ENCODE measurements around the gene RFTN1.

- TF ChIP-seq CTCF (IDR thresholded peaks at IDR 0.05) (no peak), POLR2A (IDR thresholded peaks at IDR 0.05) (no peak)
These were observed 52.6 kb downstream of the RFTN1 start for GRCh38 chr3:16460886-16461285.

Data from heart left ventricle (tissue), 13 donors.